ENCODE data around the gene PRDM8.
A peak's percentile ranks its signal among the peaks of the same experiment; 100 is the strongest.

Gene PRDM8

DNA sequence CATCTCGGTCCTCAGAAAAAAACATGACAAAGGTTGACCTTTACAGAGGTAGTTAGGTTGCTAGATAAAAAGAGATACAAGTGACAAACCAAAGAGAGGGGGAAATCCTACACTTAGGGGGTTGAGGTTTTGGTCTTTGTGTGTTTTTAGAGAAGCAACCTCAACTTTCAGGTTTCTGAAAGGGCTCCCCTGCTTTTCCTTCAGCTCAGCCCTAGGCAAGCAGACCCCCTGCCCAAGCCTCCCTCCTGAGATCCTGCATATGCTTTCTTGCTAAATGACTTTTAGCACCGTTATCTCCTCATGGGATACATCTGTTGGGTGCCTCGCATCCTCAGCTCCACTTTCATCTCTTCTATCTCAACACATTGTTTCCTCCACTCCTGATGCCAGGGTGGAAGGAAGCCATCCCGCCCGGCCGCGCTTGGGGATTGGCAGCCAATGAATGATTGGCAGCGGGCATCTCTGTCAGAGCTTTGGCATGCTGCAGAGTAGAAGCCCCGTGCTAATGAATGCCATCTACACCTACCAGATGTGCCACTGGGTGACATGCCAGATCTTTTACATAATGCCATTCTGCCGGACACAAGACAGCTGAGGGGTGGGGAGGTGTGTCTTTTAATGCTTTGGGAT is 15.0 kb upstream of the PRDM8 start:
- in situ Hi-C loops (cut with MboI; ENCODE audit: low pct_unique_long_range_greater_than_20kb, low sequenced_read_pairs): loop anchor here (25.0 kb wide), 1 partner anchor 1220 kb away; no protein-coding TSS in a partner anchor
- DNase-seq: no peak

DNA sequence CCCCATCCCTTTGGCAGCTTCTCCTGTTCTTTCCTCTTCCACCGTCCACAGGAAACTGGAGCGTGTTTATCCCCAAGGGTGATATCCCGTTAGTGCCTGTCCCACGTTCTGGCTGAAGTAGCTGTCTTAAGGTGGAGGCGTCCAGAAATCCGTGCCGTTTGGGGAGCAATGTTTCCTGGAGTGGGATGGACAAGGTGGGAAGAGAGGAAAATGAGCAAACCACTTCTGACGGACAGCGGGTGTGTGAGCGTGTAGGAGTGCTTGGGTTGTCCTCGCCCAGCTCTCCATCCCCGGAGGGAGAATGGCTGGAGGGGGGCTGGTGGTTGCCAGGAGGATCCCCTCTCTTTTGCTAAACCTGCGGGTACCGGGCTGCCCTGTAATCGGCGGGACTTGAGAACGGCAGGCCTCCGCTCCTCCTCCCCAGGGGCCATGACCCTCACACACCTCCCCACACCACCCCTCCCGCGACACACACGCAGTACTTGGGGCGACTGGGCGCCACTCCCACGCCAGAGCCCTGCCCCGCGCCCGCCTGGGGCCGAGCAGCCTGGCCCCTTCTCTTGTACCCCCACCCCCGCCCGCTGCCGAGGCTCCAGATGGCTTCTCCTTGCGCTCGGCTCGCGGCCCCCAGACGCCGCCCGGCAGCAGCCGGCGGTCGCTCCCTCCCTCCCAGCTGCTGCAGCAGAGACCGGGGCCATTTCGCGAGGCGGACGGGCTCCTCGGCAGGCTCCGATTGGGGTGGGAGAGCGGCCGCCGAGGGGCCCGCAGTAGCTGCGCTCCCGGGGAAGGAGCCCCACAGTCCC is 13.9 kb upstream of the PRDM8 start:
- in situ Hi-C loops (cut with MboI; ENCODE audit: low pct_unique_long_range_greater_than_20kb, low sequenced_read_pairs): loop anchor here (25.0 kb wide), 1 partner anchor 1221 kb away; no protein-coding TSS in a partner anchor
- DNase-seq: no peak

DNA sequence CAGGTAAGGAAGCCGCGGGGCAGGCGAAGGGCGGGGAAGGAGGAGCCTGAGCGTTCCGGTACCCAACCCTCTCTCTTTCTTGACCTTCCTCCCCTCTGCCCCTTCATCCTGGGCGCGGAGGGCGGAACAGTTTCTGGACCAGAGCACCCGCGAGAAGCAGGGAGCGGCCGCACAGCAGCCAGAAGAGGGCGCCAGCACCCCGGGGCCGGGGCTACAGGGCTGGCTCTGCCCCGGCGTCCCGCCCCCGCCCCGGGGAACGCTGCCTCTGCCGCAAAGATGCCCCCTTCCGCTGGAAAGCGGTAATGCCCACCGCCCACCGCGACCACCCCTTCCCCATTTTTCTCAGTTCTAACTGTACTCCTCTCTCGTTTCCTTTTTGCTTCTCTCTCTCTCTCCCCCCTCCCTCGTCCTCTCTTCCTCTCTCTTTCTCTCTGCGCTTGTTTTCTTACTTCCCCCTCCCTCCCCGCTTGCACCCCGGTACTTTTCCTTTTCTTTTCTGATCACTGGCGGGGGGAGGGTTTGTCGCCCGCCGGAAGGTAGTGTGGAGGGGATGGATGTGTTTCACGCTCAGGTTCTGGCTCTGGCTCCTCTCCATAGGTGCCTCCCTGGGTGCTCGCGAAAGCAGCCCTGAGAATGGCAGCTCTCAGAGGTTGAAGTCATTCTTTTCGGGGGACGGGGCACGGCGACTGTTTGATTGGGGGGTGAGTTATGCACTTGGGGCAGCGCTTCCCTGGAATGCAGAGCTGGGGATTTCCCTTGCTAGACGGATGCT is 13.1 kb upstream of the PRDM8 start:
- DNase-seq: peak; percentile 92
- in situ Hi-C loops (cut with MboI; ENCODE audit: low pct_unique_long_range_greater_than_20kb, low sequenced_read_pairs): loop anchor here (25.0 kb wide), 1 partner anchor 1222 kb away; no protein-coding TSS in a partner anchor

DNA sequence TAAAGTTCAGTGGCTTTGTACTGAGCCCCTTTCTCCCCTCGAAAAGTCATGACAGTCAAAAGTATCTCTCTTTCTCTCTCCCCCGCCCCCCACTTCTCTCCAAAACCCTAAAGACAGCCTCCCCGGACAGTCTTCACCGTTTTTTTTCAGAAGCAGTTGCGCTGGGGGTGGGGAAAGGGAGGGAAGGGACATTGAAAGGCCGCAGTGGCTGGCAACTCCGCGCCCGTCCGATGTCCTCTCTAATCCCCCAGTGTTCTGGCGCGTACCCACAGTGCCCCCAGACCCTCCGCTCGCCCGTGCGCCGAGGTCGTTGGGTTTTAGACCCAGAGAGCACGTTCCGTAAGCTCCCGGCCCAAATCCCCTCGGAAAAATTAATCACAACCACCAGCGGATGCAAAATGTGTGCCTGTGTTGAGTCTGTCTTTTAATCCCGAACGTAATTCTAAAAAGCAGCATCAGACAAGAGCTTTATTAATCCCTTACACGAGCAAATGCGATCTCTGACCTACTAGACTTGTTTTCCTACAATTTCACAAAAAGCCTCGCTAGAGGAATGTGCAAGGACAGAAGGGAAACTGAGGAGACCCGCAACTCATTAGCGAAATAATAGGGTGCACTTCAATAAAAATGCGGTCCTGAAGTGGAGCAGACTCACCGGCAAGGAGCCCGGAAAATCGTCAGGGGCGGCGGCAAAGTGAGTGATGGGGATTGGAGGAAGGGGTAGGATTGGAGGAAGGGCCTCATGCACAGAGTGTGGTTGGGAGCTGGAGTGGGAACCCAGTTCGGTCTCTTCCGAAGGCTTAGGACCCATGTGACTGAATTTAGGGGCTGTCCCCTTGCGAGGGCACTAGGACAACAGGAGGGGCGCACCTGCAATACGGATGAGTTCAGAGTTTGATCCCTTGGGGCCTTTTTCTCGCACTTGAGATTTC is 12.2 kb upstream of the PRDM8 start:
- in situ Hi-C loops (cut with MboI; ENCODE audit: low pct_unique_long_range_greater_than_20kb, low sequenced_read_pairs): loop anchor here (25.0 kb wide), 1 partner anchor 1223 kb away; no protein-coding TSS in a partner anchor
- no peak for DNase-seq

DNA sequence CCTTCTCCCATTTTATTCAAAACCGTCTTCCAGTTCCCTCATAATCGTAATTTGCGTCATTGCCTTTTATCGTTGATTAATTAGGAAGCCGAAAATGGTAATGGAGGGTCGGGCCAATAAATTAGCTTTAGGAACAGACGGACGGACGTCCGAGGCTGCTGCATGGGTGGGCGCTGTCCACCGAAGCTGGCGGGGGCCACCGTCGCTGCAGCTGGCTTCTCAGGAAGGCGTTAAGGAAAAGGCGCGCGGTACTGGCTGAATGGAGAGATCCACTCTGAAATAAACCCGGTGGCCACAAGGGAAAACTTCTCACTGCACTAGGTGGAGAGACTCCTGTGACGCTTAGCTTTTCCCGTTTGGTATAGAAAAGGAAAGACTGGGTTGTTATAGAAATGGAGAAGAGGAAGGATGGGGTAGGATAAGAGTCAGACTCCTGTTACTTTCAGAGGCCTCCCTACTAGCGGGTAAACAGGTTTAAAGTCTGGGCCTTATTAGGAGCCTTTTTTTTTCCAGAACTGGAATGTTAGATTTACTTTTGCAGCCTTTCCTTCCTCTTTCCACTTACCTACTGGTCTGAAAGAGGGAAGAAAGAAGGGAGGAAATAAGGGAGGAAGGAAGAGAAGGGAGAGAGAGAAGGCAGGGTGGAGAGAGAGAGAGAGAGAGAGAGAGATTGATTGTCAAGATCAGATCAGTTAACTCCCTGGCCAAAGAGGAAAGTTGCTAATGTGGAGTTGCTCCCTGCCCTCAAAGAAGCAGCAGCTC is 11.3 kb upstream of the PRDM8 start:
- no peak for DNase-seq
- in situ Hi-C loops (cut with MboI; ENCODE audit: low pct_unique_long_range_greater_than_20kb, low sequenced_read_pairs): loop anchor here (25.0 kb wide), 1 partner anchor 1224 kb away; no protein-coding TSS in a partner anchor

DNA sequence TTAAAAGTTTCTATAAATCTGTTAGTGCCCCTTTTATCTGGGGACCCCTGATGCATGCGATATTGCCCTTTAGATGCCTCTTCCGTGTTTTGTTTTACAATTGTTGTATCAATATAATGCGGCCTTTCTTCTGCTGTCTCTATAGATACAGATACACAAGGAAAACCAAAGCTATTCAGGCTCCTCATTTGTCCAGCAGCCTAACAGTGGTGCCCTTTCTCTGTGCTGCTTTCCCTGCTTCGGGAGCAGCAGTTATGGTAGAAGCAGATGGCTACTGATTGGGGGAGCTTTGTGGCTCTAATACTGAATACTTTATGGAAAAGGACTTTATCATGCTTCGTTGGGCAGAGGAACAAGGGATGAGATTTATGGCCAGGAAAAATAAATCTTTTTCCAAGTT is 10.6 kb upstream of the PRDM8 start:
- in situ Hi-C loops (cut with MboI; ENCODE audit: low pct_unique_long_range_greater_than_20kb, low sequenced_read_pairs): loop anchor here (25.0 kb wide), 1 partner anchor 1224 kb away; no protein-coding TSS in a partner anchor

DNA sequence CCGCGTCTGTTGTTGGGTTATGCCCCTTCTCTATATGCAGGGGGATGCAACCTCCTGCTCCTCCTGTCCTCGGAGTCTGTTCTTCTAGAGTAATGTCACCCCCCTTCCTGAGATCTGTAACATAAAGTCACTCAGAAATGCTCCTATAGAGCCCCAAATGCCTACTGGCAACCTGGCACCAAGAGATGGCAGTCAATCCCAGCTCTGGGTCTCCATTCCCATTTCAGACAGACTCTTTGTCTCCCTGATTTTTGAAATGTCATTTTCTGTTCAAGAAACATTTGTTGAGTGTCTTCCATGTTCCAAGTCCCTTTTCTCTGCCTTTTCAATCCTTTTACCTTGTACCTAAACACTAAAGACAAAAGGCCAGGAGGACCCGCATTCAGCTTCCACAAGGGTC is 9.6 kb upstream of the PRDM8 start:
- in situ Hi-C loops (cut with MboI; ENCODE audit: low pct_unique_long_range_greater_than_20kb, low sequenced_read_pairs): loop anchor here (25.0 kb wide), 1 partner anchor 1225 kb away; no protein-coding TSS in a partner anchor
- no peak for DNase-seq

More for the DNA sequence above, 10.6 kb upstream of the PRDM8 start:
- no peak for DNase-seq

DNA sequence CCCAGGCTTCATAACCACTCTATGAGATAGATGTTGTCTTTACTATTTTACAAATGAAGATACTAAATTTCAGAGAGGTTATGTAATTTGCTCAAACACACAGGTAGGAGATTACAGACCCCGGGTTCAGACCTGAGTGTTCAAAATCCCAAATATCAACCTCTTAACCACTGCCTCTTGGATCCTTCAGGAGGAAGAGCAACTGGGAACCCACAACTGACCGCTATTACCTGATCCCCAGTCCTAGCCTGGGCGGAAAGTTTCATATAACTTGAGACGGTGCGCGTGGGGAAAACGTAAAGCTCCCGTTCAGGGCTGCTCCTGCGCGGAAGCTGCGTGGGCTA is 8.9 kb upstream of the PRDM8 start:
- in situ Hi-C loops (cut with MboI; ENCODE audit: low pct_unique_long_range_greater_than_20kb, low sequenced_read_pairs): loop anchor here (25.0 kb wide), 1 partner anchor 1226 kb away; no protein-coding TSS in a partner anchor

DNA sequence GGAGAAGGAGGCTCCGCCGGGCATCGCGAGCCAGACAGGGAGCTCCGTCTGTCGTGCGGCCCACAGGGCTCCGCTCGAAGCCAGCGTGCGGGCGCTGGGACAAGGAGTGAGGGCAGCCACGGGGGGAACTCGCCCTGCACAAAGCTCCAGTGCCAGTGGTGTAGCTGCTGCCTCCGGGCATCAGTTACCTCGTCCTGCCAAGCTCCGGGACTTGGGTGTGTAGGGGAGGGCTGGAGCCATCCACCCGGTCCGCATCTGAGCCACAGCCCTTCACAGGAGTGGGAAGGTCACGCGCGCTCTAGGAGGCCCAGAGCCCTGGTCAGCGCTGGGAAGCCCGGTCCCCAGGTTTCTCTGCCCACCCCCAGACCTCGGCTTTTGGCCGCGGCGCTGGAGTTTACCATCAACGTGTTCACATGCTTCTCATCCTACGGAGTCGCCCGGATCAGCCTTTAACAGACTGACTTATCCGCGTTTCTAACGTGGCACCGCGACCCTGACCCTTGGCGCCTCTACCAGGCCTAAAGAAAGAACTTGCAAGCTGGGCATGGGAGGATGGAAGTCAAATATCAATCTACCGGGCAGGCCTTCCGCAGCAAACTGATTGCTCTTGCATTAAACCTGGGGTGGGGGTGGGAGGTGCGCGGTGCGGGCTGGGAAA is 8.4 kb upstream of the PRDM8 start:
- no peak for DNase-seq
- in situ Hi-C loops (cut with MboI; ENCODE audit: low pct_unique_long_range_greater_than_20kb, low sequenced_read_pairs): loop anchor here (25.0 kb wide), 1 partner anchor 1227 kb away; no protein-coding TSS in a partner anchor

More for the DNA sequence above, 8.9 kb upstream of the PRDM8 start:
- no peak for DNase-seq

DNA sequence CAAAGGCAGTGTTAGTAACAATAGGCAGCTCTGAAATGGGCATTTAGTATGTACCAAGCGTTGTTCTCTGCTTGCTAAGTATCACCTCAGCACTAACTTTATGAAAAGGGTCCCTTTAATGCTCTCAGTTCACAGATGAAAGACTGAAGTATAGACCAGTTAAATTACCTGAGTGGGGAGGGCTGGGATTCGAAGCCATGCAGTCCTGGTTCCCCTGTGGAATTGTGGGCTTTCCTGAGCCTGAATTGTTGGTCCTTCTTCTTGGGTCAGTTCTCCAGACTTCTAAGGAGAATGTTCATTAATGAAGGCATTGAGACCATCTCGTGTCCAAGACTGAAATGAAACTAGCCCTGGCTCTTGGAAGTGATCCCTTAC is 7.7 kb upstream of the PRDM8 start:
- no peak for DNase-seq
- in situ Hi-C loops (cut with MboI; ENCODE audit: low pct_unique_long_range_greater_than_20kb, low sequenced_read_pairs): loop anchor here (25.0 kb wide), 1 partner anchor 1227 kb away; no protein-coding TSS in a partner anchor

DNA sequence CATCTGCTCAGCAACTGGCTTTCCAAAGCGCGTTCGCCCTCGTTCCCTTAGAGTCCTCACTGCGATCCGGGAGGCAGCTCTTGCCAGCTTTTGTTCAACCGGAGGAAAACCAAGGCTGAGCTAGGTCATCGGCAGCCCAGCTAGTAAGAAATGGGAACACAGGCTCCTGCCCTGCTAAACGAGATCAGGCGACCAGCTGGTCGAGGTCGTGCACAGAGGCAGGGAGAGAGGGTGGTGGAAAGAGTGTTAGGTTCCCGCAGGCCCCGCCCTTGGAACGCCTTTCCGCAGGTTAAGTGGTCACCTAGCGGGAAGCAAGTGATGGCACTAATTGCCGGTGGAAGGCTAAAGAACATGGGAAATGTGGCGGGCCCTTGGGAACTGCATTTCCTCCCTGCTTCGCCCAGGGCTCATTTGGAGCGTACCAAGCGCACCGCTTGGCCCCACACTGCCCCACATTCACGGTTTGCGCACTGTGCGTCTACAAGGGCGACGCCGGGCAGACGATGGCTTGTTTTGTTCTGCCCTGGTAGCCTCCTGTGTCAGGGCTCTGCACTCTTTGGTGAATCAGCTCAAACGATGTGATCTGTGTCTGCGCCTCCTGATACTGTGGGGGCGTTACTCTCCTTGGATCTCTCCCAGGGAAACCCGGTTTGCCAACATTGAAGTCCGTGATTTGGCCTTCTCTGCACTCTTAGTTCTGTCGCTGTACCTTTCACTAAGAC is 7.2 kb upstream of the PRDM8 start:
- in situ Hi-C loops (cut with MboI; ENCODE audit: low pct_unique_long_range_greater_than_20kb, low sequenced_read_pairs): loop anchor here (25.0 kb wide), 1 partner anchor 1228 kb away; no protein-coding TSS in a partner anchor
- no peak for DNase-seq

DNA sequence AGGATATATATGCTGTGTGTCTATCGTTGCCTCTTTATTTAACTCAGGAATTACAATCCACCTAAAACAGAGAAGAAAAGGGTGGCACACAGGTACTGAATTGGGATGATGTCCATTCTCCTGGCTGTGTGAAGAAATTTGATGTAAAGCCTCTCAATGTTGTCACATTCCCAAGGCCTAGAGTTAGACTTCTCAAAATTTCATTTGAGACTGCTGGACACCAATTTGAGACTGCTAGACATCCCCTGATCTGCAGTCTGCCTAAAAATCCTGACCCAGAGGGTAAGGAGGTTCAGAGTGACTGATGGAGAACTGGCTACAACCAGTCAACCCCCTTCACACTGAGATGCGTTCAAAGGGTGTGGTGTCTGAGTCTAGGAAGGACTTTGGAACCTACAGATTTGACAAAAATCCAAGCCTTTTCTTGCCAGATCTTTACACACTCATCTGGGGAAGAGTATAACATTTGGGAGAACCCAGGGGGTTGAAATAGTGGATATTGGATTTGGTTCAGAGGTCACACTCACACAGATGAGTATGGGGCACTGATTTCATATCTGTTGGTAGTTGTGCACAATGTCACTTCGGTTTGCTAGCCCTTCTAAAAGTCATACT is 4.9 kb upstream of the PRDM8 start:
- in situ Hi-C loops (cut with MboI; ENCODE audit: low pct_unique_long_range_greater_than_20kb, low sequenced_read_pairs): loop anchor here (25.0 kb wide), 1 partner anchor 1230 kb away; no protein-coding TSS in a partner anchor
- no peak for DNase-seq

DNA sequence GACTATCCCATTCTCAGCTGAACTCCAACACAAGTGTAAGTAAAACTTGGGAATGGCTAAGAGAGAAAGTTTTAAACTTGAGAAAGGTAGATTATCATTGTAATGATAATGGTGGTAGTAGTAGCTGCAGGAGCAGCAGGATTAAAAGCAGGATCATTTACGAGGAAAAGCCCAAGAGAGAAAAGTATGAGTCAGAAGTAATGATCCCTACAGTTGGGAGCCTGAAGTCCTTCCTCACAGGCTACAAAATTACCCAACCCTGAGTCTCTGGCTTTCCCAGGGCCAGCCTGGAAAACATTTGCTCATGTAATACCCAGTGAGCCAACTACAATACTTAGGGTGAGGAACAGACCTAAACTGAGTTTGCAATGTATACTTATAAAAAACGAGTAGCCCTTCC is 4.4 kb upstream of the PRDM8 start:
- DNase-seq: no peak
- in situ Hi-C loops (cut with MboI; ENCODE audit: low pct_unique_long_range_greater_than_20kb, low sequenced_read_pairs): loop anchor here (25.0 kb wide), 1 partner anchor 1231 kb away; no protein-coding TSS in a partner anchor

DNA sequence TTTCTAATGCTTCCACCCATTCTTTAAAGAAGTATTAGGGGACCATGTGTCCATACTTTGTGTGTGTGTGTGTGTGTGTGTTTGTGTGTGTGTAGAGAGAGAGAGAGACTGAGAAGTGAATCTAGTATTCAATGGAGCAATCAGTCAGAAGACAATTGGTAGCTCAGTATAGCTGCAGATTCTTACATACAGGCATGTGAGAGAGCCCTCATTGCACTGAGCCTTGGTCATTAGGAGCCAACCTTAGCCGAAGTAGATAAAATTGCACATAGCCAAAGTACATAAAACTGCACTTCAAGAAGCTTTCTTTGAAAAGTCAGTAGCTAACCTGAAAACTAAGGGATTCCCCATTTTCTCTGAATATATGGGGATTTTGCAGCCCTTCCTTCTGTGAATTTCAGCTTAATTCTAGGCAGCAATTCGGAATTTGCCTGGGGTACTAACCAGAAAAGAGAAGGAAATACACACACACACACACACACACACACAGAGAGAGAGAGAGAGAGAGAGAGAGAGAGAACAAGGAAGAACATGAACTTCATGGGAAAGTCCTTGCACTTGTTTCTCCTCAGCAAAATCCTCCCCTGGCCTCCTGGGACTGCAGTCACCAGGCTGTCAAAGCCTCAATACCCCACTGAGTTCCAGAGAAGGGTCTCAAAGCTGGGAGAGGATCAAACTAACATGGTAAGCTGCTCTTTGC is 1.7 kb upstream of the PRDM8 start:
- peak; percentile 85 for DNase-seq
- in situ Hi-C loops (cut with MboI; ENCODE audit: low pct_unique_long_range_greater_than_20kb, low sequenced_read_pairs): loop anchor here (25.0 kb wide), 1 partner anchor 1233 kb away; no protein-coding TSS in a partner anchor

DNA sequence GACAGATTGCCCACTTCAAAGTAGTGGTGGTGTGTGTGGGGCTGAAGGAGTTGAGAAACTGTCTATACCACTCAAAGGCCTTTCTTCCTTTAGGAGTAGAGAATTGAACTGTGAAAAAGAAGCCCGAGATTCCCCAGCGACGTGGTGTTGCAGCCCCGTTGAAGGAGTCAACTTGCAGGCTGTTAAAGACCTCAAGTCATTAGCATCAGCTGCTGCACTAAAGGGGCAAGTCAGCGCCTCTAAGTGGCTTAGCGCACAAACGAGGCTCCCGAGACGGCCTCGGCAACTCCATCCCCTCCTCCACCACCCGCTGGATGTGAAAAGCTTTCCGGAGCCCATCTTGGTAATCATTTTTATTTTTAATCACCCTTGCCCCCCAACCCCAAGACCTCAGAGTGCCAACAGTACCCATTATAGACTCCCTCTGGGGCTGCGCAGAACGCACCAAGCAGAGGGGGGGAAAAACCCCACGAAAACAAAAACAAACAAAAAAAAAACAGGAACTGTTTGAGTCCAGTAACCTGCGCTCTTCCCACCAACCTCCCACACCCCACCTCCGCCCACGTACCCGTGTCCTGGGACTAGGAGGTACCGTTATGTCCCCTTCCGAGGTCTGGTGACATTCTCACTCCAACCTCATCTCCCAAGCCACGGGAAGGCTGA is 913 bp upstream of the PRDM8 start:
- in situ Hi-C loops (cut with MboI; ENCODE audit: low pct_unique_long_range_greater_than_20kb, low sequenced_read_pairs): loop anchor here (25.0 kb wide), 1 partner anchor 1234 kb away; no protein-coding TSS in a partner anchor
- no peak for DNase-seq
